HG03108 (cell line): ENCODE measurements around the gene SND1.

ENCODE experiments used
- ATAC-seq: cut with Tn5 transposase; IDR thresholded peaks from one replicate; pipeline ENCODE4 v1.9.1; 2021; ENCODE audit warnings: moderate library complexity; ENCODE audit not compliant: unreplicated experiment

Gene SND1

DNA sequence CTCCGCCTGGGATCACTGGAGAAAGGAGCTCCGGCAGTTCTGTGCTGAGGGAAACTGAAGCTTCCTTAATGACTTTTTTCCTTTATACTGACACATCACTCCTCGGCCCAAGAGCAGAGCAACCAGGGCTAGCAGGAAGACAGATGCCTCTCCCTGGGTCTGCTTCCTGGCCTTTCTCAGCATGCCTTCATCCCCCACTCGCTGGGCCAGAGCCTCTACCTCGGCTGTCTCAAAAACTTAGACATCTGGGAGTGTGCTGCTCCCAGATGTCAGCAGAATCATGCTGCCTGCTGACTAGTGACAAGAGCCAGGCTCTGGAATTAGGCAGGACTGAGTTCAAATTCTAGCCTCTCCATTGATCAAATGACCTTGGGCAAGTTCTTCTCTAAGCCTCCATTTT is 403.6 kb downstream of the SND1 start:
- ATAC-seq, result no peak

DNA sequence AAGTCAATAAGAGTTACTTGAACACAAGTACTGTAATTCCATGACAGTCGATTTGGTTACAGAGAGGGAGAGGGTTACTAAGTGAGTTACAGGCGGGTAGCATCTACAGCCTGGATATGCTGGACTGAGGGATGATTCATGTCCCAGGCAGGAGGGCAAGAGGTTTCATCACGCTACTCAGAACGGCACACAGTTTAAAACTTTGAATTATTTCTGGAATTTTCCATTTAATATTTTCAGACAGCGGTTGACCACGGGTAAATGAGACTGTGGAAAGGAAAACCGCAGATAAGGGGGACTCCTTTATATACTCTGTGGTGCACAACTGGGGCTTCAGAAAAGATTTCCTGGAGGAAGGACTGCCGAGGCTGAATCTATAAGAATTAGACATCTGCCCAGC is 404.9 kb downstream of the SND1 start:
- no peak for ATAC-seq

DNA sequence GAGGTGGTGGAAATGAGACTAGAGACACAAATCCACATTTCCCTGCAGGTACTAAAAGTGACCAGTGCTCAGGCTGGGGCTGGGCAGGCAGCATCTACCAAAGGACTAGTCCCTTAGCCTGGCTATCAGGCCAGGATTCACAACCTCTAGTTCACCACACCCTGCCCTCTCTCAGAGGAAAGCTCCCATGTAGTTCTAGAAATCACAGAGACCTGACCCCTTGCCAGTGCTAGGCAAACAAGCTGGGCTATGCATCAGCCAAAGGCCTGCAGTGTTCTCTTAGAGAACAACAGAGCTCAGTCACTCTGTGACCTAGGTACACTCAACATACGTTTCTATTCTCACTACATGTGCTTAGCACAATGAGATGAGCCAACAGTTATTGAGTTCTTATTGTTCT is 405.9 kb downstream of the SND1 start:
- ATAC-seq, result no peak

- no peak for ATAC-seq
Observed at GRCh38 chr7:128059143-128059988, 407.4 kb downstream of the SND1 start.

- no peak for ATAC-seq
Observed at GRCh38 chr7:128060018-128060417, 408.0 kb downstream of the SND1 start.

- no peak for ATAC-seq
Observed at GRCh38 chr7:128063088-128063487, 411.1 kb downstream of the SND1 start.

GRCh38 chr7:128065872-128066271 is 413.9 kb downstream of the SND1 start:
- no peak for ATAC-seq

DNA sequence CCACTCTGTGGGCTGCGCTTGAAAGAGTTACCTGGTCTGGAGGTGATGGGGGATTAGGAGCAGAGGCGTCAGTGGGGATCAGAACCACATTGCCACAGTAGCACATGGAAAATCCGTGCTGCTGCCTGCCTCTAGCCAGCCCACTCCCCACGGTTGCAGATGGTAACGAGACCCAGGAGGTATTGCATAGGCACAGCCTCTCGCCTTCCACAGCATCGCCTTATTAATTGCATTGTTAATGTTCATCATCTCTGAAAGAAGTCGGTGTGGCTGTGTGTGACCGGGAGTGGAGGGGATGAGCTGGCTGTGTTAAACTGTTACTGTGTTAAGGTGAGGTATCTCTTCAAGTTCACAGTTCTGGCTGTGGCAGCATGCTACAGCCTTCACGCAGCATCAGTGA is 414.4 kb downstream of the SND1 start:
- ATAC-seq, result no peak

DNA sequence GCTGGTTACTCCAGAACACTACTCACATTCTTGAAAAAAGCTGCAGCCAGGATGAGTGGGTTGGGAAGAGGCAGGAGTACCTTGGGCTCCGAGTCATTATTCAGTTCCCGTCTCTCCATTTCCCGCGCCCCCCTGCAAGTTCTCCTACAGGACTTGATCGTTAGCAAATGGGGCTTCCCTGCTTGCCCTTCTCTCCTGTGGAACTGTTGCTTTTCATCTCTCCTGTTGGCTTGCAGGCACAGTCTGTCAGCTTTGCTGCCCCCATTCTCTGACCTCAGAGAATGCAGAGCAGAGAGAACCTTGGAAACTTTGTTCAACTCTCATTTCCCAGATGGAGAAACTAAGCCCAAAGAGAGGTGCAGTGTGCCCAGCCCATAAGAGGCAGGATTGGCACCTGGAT is 414.9 kb downstream of the SND1 start:
- ATAC-seq, result no peak

DNA sequence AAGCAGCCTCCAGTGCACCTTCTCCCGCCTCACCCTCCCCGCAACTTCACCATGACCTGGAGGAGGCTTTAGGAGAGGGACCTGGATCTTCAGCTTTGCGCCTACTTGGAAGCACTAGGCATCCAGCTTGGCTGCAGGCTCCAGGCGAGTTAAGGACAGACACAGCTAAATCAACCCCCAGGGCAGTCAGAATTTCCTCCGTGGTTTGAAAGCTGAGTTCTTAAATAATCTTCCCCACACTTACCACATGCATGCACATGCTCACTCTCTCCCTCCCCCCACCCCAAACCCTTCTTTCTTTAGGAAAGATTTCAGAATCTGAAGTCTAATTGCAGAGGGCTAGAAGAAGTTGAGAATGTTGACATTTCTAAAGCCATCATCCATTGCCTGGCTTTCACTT is 416.0 kb downstream of the SND1 start:
- no peak for ATAC-seq

DNA sequence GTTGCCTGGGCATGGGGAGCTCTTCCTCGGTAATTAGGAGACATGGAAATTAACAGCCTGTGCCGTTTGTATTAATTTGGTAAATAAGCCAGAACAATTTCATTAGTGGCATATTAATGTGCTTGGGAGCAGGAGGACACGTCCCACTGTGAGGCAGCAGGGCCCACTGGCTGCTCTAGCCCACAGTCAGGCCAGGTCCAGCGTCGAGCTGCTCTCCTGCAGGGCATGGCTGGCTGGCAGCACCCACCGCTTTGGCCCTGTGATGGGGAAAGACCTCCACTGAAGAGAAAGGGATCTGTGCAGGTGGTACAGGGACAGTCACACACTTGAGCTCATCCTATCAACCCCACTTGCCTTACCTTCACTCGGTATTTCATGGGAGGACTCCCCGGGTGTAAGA is 416.8 kb downstream of the SND1 start:
- ATAC-seq, result no peak

DNA sequence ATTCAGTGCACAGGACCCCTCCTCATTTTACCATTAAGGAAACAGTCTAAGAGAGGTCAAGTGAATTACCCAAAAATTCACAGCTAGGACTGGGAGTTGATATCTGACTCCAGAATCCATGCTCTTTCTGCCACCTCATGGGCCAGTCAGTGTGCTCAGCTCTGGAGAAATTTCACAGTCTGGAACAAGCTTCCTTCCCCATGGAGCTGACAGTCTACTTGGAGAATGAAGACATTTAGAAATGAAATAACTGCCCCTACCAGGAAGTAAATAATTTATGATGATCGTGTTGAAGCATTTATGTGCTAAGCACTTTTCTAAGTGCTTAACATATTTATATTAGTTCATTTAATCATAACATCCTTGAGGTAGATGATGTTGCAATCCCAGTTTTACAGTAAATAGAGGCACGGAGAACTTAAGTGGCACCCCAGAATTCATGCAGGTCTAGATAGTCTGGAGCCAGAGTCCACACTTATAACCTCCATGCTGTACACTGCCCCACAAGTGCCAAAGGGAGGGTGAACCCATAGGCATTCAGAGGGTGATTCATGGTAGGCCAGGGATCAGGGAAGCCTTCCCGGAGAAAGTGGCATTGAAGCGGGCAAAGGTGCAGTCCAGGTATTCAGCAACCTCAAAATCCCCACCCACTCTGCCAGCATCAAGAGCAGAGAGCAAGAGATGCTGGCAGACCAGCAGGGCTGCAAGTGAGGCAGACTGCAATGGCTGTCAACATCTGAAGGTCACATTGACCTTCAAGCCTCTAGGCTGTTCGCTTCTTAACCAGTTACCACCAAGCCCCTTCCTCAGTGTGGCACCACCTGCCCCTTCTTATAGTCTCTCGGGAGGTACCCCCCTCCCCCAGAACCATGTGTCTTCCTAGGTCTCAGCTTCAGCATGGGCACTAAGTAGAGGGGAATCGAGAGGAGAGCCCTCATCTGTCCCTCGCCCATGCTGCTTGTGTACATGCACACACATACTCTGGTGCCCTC is 417.7 kb downstream of the SND1 start:
- no peak for ATAC-seq

DNA sequence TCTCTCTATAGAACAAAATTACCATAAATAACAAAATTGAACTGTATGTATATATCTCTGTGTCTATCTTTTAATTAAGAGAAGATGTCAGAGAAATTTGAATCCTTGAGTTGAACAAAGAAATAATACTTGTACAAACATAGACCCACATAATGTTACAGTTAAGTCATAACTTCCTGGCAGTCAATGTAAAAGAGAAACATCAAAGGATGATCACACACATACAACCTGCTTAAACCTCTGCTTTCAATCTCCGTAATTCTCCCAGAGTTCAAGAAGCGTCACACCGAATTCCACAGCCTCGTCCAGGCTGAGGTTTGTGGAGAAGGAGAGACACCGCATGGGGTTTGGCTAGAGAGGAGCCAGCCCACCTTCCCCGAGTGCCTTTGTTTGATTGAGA is 419.4 kb downstream of the SND1 start:
- ATAC-seq, result no peak

- no peak for ATAC-seq
Observed at GRCh38 chr7:128071801-128072200, 419.8 kb downstream of the SND1 start.

DNA sequence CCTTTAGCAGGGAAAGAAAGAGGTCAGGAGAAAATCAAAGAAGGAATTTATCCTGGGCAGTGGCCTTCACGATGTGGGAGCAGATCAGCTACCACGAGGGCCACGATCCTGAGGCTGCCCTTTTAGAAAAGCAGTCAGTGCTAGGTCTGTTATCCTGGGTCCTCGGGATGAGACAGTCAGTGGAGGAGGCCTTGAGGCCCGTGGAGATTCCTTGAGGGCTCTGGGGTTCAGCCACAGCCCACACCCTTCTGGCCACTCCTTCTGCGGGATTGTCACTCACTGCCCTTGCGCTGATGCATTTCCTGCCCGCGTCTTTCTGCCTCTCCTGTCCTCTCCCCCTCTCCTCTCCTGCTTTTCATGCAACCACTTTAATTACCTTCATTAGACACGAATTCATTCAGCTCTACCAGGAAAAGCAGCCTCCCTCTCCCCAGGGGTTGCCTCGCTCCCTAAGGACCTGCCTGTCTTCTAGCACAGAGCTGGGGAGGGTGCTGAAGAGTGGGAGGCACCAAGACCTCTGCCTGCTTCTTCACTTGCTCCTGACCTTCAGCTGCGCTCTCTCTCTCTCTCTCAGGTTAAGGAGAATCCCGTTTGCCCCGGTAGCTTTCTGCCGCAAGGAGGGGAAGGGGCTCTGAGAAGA is 421.8 kb downstream of the SND1 start:
- ATAC-seq, result no peak

GRCh38 chr7:128074336-128074735 is 422.3 kb downstream of the SND1 start:
- no peak for ATAC-seq

GRCh38 chr7:128074736-128075135 is 422.7 kb downstream of the SND1 start:
- ATAC-seq, result no peak

DNA sequence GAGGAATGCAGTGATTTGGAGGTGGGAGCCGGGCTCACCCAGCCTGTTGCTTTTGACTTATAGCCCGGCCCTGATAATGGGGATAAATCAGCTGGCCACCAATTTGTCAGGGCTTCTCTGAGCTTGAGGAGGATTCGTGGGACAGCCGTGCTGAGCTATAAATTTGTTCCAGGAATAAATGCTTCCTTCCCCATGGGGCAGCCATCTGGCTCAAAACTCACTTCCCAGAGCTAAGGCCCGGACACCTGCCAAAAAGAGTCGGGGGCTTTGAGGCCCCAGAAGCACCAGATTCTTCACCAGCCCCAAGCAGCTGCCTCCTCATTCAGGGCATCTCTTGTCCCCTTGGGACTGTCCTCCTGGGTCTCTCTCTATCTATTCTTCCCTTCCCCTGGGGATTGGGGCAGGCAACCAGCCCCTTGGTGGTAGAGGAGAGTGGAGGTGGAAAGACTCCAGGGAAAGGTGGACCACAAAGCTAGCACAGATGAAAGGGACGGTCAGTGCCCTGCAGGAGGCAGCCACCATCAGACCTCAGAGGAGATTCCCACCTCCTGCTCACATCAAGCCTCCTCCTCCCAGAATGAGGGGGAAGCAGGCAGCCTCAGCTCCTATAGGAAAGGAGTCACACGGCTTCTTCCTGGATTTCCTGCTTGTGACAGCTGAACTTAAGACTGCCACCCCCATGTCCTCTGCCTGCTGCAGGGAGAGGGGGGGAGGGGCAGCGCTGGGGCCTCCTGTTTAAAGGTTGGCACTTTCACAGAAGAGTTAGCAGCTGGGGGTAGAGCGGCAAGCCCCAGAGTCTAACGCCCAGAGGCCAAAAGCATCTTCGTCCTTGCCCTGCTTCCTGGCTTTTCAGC is 423.5 kb downstream of the SND1 start:
- no peak for ATAC-seq

GRCh38 chr7:128076196-128076795 is 424.3 kb downstream of the SND1 start:
- ATAC-seq, result no peak

DNA sequence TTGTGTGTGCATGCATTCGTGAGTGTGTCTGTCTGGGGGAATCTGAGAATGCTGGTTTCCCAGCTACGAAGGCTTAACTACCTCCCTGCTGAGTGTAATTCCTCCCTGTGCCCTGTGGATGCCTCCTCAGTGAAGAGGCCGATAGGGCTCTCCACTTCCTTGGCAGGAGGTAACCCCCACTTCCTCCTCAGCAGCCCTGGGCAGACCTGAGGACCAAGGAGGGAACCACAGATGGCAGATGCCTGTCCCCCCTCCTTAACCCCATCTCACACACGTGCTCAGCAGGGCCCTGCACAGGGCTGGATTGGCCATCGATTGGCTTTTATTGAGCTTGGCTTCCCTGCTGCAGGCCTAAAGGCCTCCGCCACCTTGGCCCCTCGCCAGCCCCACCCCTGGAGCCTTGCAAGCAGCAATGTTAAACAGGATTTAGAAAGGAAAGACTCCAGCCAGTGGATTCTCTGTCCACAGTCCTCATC is 424.8 kb downstream of the SND1 start:
- no peak for ATAC-seq
